NB4 (cell line): Measurements from ENCODE around the gene SLC16A3.

Experiments
- DNase-seq: peaks from one replicate; pipeline ENCODE4 v3.0.0; 2010; ENCODE audit warnings: low read depth
- H3K4me3 ChIP-seq: one replicate; pipeline ENCODE4 v1.5.1; 2011; ENCODE audit warnings: mild to moderate bottlenecking, low read depth, low read length, moderate library complexity
- MYC ChIP-seq: IDR thresholded peaks from 2 replicates; pipeline ENCODE4 v1.6.1; 2011; ENCODE audit warnings: low read depth, low read length
- POLR2A ChIP-seq: IDR thresholded peaks from 2 replicates; pipeline ENCODE4 v1.6.1; 2011; ENCODE audit warnings: mild to moderate bottlenecking; ENCODE audit not compliant: insufficient read length; ENCODE audit errors: extremely low read depth
- TF ChIP-seq, protein P1 (sequence below): IDR thresholded peaks from one replicate; pipeline ENCODE4 v1.5.1; 2012; ENCODE audit warnings: low read depth, low read length
- TF ChIP-seq, protein P2 (sequence below): IDR thresholded peaks from 2 replicates; pipeline ENCODE4 v1.6.1; 2011; ENCODE audit warnings: low read depth, low read length

The SLC16A3 gene

DNA sequence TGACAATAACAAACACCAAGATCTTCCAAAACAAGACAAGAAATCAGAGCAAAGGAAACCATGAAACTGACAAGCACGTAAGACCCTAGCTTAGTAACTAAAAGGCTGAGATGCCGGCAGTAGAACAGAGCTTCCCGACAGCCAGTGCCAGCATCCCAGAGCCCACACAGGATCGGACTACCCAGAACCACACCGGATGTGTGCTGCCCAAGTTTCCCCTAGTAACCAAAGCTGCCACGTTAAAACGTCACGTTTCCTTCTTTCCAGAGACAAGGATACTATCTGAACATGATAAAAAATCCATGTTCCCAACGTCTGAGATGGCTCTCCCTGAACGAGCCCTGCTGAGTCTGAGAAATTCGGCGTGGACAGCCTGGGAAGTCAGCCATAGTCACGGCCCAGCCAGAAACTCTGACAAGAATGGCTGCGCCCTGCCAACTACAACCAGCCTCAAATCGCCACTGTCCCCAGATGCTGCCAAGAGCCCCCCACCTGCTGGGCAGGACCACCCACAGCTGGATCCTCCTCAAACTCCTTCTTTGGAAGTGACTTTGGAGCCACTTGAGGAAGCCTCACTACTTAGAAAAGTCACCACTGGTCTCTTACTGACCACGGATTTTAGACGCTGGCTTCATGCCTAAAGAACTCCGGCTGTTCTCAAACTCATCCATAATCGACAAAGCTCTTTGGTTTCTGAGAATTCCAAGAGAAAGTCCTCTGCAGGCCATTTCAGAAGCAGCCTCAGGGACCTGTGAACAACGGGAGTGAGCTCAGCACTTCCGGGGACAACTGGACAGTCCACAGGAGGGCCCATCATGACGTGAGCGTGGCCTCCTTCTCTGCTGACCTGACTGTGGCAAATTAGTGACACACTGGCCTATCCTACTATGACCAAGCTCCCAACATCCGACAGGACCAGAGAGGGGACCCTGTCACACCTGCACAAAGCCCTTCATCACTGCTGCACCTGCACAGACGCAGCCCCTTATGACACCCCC is 32.9 kb upstream of the SLC16A3 start:
- H3K4me3 ChIP-seq, result no peak overlapping the region
- TF ChIP-seq, protein P1, sequence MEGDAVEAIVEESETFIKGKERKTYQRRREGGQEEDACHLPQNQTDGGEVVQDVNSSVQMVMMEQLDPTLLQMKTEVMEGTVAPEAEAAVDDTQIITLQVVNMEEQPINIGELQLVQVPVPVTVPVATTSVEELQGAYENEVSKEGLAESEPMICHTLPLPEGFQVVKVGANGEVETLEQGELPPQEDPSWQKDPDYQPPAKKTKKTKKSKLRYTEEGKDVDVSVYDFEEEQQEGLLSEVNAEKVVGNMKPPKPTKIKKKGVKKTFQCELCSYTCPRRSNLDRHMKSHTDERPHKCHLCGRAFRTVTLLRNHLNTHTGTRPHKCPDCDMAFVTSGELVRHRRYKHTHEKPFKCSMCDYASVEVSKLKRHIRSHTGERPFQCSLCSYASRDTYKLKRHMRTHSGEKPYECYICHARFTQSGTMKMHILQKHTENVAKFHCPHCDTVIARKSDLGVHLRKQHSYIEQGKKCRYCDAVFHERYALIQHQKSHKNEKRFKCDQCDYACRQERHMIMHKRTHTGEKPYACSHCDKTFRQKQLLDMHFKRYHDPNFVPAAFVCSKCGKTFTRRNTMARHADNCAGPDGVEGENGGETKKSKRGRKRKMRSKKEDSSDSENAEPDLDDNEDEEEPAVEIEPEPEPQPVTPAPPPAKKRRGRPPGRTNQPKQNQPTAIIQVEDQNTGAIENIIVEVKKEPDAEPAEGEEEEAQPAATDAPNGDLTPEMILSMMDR, result no peak
- TF ChIP-seq MYC, result no peak
- no peak for TF ChIP-seq POLR2A
- DNase-seq, result no peak

DNA sequence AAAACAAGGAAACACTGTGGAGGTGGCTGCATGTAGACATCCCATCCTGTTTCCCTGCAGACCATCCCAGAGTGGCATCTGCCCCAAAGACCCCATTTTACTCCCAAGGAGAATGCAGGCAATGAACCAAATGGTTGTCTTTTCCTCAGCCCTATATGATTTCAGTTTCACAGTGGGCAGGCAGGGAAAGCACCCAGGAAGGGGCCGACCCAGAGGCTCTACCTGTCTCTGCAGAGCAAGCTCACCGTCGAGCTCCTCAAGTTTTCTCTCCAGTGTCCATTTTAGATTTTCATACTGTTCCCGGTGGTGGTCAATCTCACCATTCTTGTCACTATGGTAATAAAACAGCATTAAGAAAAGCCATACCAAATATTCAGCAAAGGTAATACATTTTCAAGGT is 30.8 kb upstream of the SLC16A3 start:
- DNase-seq, result no peak
- H3K4me3 ChIP-seq, result no peak overlapping the region
- TF ChIP-seq MYC (no peak), POLR2A (no peak)
- TF ChIP-seq, protein P2, sequence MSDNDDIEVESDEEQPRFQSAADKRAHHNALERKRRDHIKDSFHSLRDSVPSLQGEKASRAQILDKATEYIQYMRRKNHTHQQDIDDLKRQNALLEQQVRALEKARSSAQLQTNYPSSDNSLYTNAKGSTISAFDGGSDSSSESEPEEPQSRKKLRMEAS, result no peak
- TF ChIP-seq, protein P1, result no peak

DNA sequence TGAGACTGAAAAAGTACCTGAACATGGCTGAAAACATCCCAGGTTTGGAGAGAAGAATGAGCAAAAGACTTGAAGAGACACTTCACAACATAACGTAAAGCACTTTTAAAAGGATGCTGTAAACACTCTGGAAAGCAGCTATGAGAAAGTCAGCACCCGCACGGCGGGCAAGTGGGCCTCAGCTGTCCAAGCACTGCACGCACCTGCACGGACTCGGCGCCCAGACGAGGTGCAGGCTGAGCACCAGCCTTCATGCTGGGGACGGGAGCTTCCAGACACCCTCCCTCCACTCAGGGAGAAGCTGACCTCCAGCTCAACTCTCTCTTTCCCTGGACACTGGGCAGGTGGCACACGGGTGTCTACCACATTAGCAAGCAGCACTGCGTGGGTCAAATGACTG is 29.3 kb upstream of the SLC16A3 start:
- no peak for TF ChIP-seq MYC
- no peak for TF ChIP-seq POLR2A
- TF ChIP-seq, protein P1, result no peak
- TF ChIP-seq, protein P2, result no peak
- DNase-seq, result no peak
- no peak overlapping the region for H3K4me3 ChIP-seq

DNA sequence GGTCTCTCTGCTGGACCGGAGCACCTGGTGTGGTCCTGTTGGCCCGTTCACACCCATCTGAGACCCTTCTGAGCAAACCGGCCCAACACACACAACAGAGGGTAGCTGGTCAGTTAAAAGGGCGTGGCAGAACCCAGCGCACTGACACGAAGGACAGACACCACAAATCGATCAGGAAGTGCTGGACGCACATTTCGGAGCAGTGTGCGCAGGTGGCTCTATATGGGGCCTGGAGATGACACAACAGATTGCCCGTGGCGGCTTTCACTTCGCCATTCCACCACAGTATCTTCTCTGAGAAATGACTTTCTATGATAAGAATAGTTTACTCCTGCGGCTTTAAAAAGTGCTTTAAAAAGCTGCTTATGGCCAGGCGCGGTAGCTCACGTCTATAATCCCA is 28.7 kb upstream of the SLC16A3 start:
- DNase-seq, result no peak
- H3K4me3 ChIP-seq, result no peak overlapping the region
- TF ChIP-seq, protein P1, result no peak
- TF ChIP-seq, protein P2, result no peak
- TF ChIP-seq POLR2A, result no peak
- TF ChIP-seq MYC, result no peak

DNA sequence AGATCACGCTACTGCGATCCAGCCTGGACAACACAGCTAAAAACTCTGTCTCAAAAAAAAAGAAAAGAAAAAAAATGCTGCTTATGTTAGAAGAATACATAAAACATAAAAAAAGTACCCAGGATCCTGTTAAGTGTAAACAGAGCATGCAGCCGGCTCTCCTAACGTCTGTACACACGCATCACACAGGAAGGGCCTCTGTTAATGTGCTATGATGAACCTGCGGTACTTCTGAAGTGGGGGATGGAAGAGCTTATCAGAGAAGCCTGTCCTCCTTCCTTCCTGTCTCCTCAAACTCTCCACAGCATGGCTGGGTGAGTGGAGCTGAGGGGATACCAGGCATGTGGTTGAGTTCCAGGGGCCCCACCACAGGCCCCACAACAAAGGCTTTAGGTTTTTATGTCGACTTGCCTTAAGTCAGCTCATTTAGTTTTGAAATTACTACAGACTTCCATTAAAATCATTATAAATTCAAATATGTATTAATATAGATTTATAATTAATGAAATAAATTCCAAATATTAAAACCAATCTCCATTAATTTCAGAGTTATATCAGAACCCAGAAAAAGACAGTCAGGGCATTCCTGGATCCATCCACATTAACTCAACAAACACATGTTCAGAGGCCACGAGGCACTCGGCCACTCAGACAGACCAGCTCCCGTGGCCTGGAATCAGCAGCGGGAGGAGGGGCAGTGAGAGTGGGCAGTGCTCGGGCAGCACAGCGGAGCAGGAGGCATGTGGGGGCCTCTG is 27.9 kb upstream of the SLC16A3 start:
- DNase-seq, result no peak
- H3K4me3 ChIP-seq, result no peak overlapping the region
- TF ChIP-seq POLR2A (no peak), MYC (peak; percentile 20; the same call in 1 of the 2 replicates)
- TF ChIP-seq, protein P1, result no peak
- TF ChIP-seq, protein P2, result peak; percentile 55
